K562 (cell line): Measurements from ENCODE around the gene CPNE1. TPM values are rescaled to one million over a fixed set of nuclear protein-coding genes. Genes with fewer than 3 reads are reported as not detected.

Source experiments
- ARID3A ChIP-seq: IDR thresholded peaks from 2 replicates; pipeline ENCODE4 v1.6.1; 2012; ENCODE audit warnings: low read depth, low read length, improper control_type of control experiment, borderline replicate concordance
- CREB3L1 ChIP-seq: fragments of 450-650 bp; IDR thresholded peaks from 2 replicates; pipeline ENCODE4 v1.6.1; 2014; ENCODE audit warnings: low read depth, mild to moderate bottlenecking, moderate library complexity, borderline replicate concordance
- ETS1 ChIP-seq: conservative IDR thresholded peaks from 2 replicates; pipeline ENCODE4 v1.6.1; 2011; ENCODE audit warnings: low read depth, mild to moderate bottlenecking, low read length; ENCODE audit not compliant: control insufficient read depth
- FOXP4 ChIP-seq: sonication (generic); formaldehyde crosslinking; IDR thresholded peaks from 2 replicates; pipeline ENCODE4 v1.8.0; 2022; ENCODE audit warnings: mild to moderate bottlenecking, missing genetic modification reagents, borderline replicate concordance
- GTF2A2 ChIP-seq: IDR thresholded peaks from 2 replicates; pipeline ENCODE4 v1.6.1; 2016; ENCODE audit warnings: mild to moderate bottlenecking, missing genetic modification characterization, missing compliant biosample characterization
- HOMEZ ChIP-seq: fragments of 250-450 bp; sonication (Bioruptor Pico); IDR thresholded peaks from 2 replicates; pipeline ENCODE4 v1.4.0; 2020; ENCODE audit warnings: mild to moderate bottlenecking, moderate library complexity
- NR1H2 ChIP-seq: sonication (generic); formaldehyde crosslinking; IDR thresholded peaks from 2 replicates; pipeline ENCODE4 v1.4.0; 2020; ENCODE audit warnings: mild to moderate bottlenecking, missing genetic modification reagents
- POLR3A ChIP-seq: IDR thresholded peaks from 2 replicates; pipeline ENCODE4 v1.6.1; 2011; ENCODE audit warnings: borderline replicate concordance, mild to moderate bottlenecking, moderate library complexity; ENCODE audit not compliant: insufficient read length, insufficient read depth; ENCODE audit errors: extremely low read depth
- SFPQ ChIP-seq: fragments of 200-400 bp; formaldehyde crosslinking; IDR thresholded peaks from 2 replicates; pipeline ENCODE4 v1.6.1; 2017; ENCODE audit warnings: mild to moderate bottlenecking, low read depth, low read length, moderate library complexity
- SOX6 ChIP-seq: fragments of 450-650 bp; IDR thresholded peaks from 2 replicates; pipeline ENCODE4 v1.6.1; 2014; ENCODE audit warnings: mild to moderate bottlenecking
- SRSF7 ChIP-seq: fragments of 200-400 bp; formaldehyde crosslinking; optimal IDR thresholded peaks from 2 replicates; pipeline ENCODE3; 2017; ENCODE audit warnings: mild to moderate bottlenecking, low read depth, low read length
- TAF15 ChIP-seq: fragments of 200-400 bp; formaldehyde crosslinking; IDR thresholded peaks from 2 replicates; pipeline ENCODE4 v1.6.1; 2017; ENCODE audit warnings: mild to moderate bottlenecking, low read depth, low read length, moderate library complexity
- ZNF253 ChIP-seq: fragments of 250-450 bp; sonication (Bioruptor Pico); conservative IDR thresholded peaks from 2 replicates; pipeline ENCODE4 v1.6.1; 2021; ENCODE audit warnings: mild to moderate bottlenecking
- ZNF384 ChIP-seq: IDR thresholded peaks from 2 replicates; pipeline ENCODE4 v1.6.1; 2012; ENCODE audit warnings: low read depth, low read length, improper control_type of control experiment
- ZNF408 ChIP-seq: fragments of 250-450 bp; sonication (Bioruptor Pico); IDR thresholded peaks from 2 replicates; pipeline ENCODE4 v1.4.0; 2020; ENCODE audit warnings: low read depth, mild to moderate bottlenecking, moderate library complexity
- ZNF431 ChIP-seq: sonication (generic); formaldehyde crosslinking; IDR thresholded peaks from 2 replicates; pipeline ENCODE4 v1.8.0; 2022; ENCODE audit warnings: mild to moderate bottlenecking, missing genetic modification reagents
- polyA plus RNA-seq, 8 experiments: library from polyadenylated mRNA; depleted of rRNA in 4 of 8; stranded (reverse) in 5 of 8; unstranded in 3 of 8; fragments of >200 nt; fragmentation: Nextera tagmentation in 2 of 8; fragmentation: Illumina TruSeq in 1 of 8; extraction: Ambion mirVana in 2 of 8; extraction: Trizol in 1 of 8; gene quantifications; 2 replicates each; pipeline versions ENCODE4 v1.2.1 to v1.2.3, GENCODE V29; 2011 to 2014; ENCODE audit warnings: inconsistent platforms in 1 of 8, missing spikeins in 1 of 8
- total RNA-seq, 7 experiments: library from RNA; depleted of rRNA in 6 of 7; stranded (reverse); fragments of >200 nt in 6 of 7; fragmentation: Illumina TruSeq in 2 of 7; extraction: Trizol in 2 of 7; gene quantifications; 2 replicates each; pipeline versions ENCODE4 v1.2.1 to v1.2.3, GENCODE V29; 2011 to 2021; ENCODE audit warnings: low replicate concordance in 1 of 7

CPNE1 gene
- total and polyA plus RNA-seq, 9 of the 15 experiments (the other 6 are each of a cell fraction or from before 2014, with no cell fraction given): 42.1 to 102 (median 56.0) TPM

- peak; percentile 59; the same call in 1 of the 2 replicates for TF ChIP-seq CREB3L1
- TF ChIP-seq ZNF253 (CRISPR knock-in tag): no peak
- no peak for TF ChIP-seq NR1H2 (CRISPR knock-in tag)
- no peak for TF ChIP-seq ZNF431 (CRISPR knock-in tag)
- TF ChIP-seq ZNF408: no peak
- no peak for TF ChIP-seq TAF15
- no peak for TF ChIP-seq HOMEZ (CRISPR knock-in tag)
- no peak for TF ChIP-seq ARID3A
- TF ChIP-seq ZNF384: no peak
- TF ChIP-seq POLR3A: no peak
- TF ChIP-seq FOXP4 (CRISPR knock-in tag): no peak
- peak; percentile 87 for TF ChIP-seq ETS1
- no peak for TF ChIP-seq SRSF7
- no peak for TF ChIP-seq SFPQ
- no peak for TF ChIP-seq SOX6
- no peak for TF ChIP-seq GTF2A2 (tag)
Measured at GRCh38 chr20:35699127-35699956, 34.6 kb upstream of the CPNE1 start, which contains the start of the genes NFS1 and ROMO1 (continued).
